Lung (tissue), 12 donors: ENCODE measurements around the gene DOCK8. TPM values are rescaled to one million over a fixed set of nuclear protein-coding genes. Genes with fewer than 3 reads are reported as not detected.
"Not testable (repeated sequence)": the region's sequence is repeated elsewhere in the genome, so short reads cannot be mapped to it uniquely, and the experiment has no call there.

Source experiments
- ATAC-seq: fragments of 200-7000 bp; cut with Tn5 transposase; one replicate; pipeline ENCODE4 v1.9.1; 2020; ENCODE audit warnings: moderate number of reproducible peaks; ENCODE audit not compliant: insufficient read depth, low FRiP score
- DNase-seq, 3 donors: peaks; one replicate each; pipeline ENCODE4 v3.0.0-alpha.2; 2013 to 2017
- H3K27ac ChIP-seq, 2 donors: one replicate each; pipeline ENCODE4 v1.5.1; 2013; ENCODE audit warnings: mild to moderate bottlenecking in 2 of 2, moderate library complexity in 2 of 2, control low read depth in 1 of 2, inconsistent platforms in 1 of 2, low read depth in 1 of 2, low read length in 1 of 2
- H3K27me3 ChIP-seq, 3 donors: one replicate each; pipeline ENCODE4 v1.5.1; 2013; ENCODE audit warnings: low read length in 2 of 3; ENCODE audit not compliant: control insufficient read depth in 3 of 3, insufficient read depth in 3 of 3
- H3K36me3 ChIP-seq, 4 donors: one replicate each; pipeline ENCODE4 v1.5.1; 2013; ENCODE audit warnings: low read length in 4 of 4, mild to moderate bottlenecking in 1 of 4, moderate library complexity in 1 of 4; ENCODE audit not compliant: control insufficient read depth in 4 of 4, insufficient read depth in 4 of 4
- H3K4me1 ChIP-seq, 5 donors: one replicate each; pipeline ENCODE4 v1.5.1; 2013; ENCODE audit warnings: low read length in 5 of 5, mild to moderate bottlenecking in 2 of 5, moderate library complexity in 1 of 5; ENCODE audit not compliant: control insufficient read depth in 5 of 5, insufficient read depth in 5 of 5
- H3K4me3 ChIP-seq: one replicate; pipeline ENCODE4 v1.5.1; 2013; ENCODE audit warnings: mild to moderate bottlenecking, control low read depth, moderate library complexity
- H3K9ac ChIP-seq, 2 donors: one replicate each; pipeline ENCODE4 v1.5.1; 2013; ENCODE audit warnings: low read length in 2 of 2, control low read depth in 1 of 2; ENCODE audit not compliant: insufficient read depth in 1 of 2
- H3K9me3 ChIP-seq, 4 donors: one replicate each; pipeline ENCODE4 v1.5.1; 2013; ENCODE audit warnings: low read length in 3 of 4, mild to moderate bottlenecking in 1 of 4, moderate library complexity in 1 of 4; ENCODE audit not compliant: control insufficient read depth in 4 of 4, insufficient read depth in 3 of 4
- CTCF ChIP-seq: IDR thresholded peaks from 2 replicates; pipeline ENCODE4 v1.5.1; 2012; ENCODE audit warnings: mild to moderate bottlenecking; ENCODE audit errors: control extremely low read depth, extremely low read depth
- WGBS, 2 donors: extraction: QIAGEN DNeasy Blood & Tissue Kit; methylation state at CpG; one replicate each; pipeline ENCODE4 v1.1.7; 2013; 5-methylcytosine and 5-hydroxymethylcytosine counted together
- polyA plus RNA-seq, 2 donors: library from polyadenylated mRNA; stranded (reverse); fragments of 200-250 nt; gene quantifications; one replicate each; pipeline ENCODE4 v1.2.1, GENCODE V29; 2013
- total RNA-seq, 2 donors: library from RNA; depleted of rRNA in 1 of 2; stranded (reverse); fragments of >200 nt in 1 of 2; gene quantifications; one replicate each; pipeline ENCODE4 v1.2.1, GENCODE V29; 2014 to 2021
- donor health status: control.
- donor health status: control.
- donor health status: Bipolar disorder and iron deficiency.
- donor health status: healthy.
- donor health status: DM: yes; HTN: yes; CAD: no.

The DOCK8 gene
- total and polyA plus RNA-seq, 4 donors = 9.6 to 75.1 (median 27.3) TPM

DNA sequence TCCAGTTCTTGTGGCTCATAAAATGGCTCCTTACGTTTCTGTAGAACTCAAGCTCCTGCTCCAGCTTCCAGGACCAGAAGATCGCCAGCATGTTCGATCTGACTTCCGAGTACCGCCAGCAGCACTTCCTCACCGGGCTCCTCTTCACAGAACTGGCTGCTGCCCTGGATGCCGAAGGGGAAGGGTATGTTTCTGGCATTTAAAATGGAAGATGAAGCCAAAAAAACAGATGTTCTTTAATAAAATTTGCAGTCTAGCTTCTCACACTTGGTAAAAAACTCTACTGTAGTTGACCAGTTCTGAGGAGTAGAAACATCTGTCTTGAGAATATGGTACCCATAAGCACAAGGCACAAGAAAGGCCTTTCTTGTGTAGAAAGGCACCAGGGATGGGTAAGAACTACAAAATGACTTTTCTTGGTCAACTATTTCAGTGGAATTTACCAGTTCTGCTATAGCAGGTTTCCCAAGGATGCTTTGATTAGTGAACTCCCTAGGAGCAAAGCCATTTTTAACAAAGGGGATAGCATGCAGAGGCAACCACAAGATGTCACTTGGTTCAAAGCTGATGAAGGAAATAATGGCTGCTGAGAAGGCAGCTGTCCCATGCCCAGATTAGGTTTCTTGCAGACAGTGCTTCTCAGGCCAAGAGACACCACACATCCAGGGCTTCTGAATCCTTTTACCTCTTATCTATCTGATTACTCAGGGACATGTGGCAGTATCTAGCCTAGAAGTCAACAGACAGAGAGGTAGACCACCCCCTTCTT is 192.4 kb downstream of the DOCK8 start:
- no peak for TF ChIP-seq CTCF
- Histone ChIP-seq H3K9ac (no peak overlapping the region), H3K27ac (no peak overlapping the region), H3K27me3 (peaks cover 0 to 2% (median 0%) of the 10 kb centered on the region in 3 donors), H3K4me1 (peaks cover 0 to 5% (median 0%) of the 10 kb centered on the region in 5 donors), H3K36me3 (peaks cover 0 to 2% (median 0%) of the 10 kb centered on the region in 4 donors), H3K9me3 (no peaks in the 10 kb centered on the region), H3K4me3 (no peak overlapping the region)
- peak; percentile 53 to 80 (median 76) for DNase-seq
- 84 to 87% methylated on average over 7 of the region's 7 CpGs for WGBS, 2 donors
- no peak for ATAC-seq

GRCh38 chr9:409655-410054 is 195.0 kb downstream of the DOCK8 start:
- H3K36me3 ChIP-seq, H3K27ac ChIP-seq, H3K9me3 ChIP-seq, H3K27me3 ChIP-seq, ATAC-seq, H3K4me1 ChIP-seq, DNase-seq, H3K4me3 ChIP-seq, H3K9ac ChIP-seq: not testable (repeated sequence)
- WGBS, 2 donors = 92 to 95% methylated on average over 7 of the region's 7 CpGs

- ATAC-seq (no peak), DNase-seq (peak in 2 of 3 donors; percentile 31 to 56)
- Histone ChIP-seq H3K27me3 (no peaks in the 10 kb centered on the region), H3K9ac (no peak overlapping the region), H3K4me3 (no peak overlapping the region), H3K27ac (no peak overlapping the region), H3K4me1 (peaks cover 0 to 17% (median 6%) of the 10 kb centered on the region in 5 donors), H3K36me3 (peaks cover 0 to 3% (median 0%) of the 10 kb centered on the region in 4 donors), H3K9me3 (no peaks in the 10 kb centered on the region)
- WGBS, 2 donors = 70 to 83% methylated on average over 5 of the region's 5 CpGs
- TF ChIP-seq CTCF = no peak
These were observed 199.9 kb downstream of the DOCK8 start for GRCh38 chr9:414595-414994.

DNA sequence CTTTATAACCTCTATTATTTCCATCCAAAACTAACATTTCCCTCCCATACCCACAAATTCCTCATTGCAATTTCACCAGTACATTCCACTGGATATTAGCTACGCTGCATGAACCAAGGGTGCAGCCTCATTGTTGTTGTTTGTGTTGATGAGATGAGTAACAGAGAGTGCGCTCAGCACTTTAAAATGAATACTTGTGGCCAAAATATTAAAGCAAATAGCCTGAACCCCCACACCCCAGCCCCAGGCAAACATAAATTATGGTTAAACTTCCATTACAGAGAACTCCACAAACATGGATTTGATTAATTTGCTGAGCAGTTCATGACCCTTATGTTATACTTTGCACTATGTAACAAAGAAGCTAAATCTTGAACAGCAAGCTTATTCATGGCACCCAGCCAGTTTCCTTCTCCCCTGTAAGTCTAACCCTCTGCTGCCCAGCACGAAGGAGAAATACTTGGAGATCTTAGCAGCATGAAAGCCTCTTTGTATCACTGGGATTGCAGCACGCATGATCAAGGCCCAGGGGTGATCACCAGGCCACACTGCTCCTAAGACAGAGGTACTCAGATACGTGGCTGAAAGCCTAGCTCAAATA is 205.0 kb downstream of the DOCK8 start:
- H3K9me3 ChIP-seq = no peaks in the 10 kb centered on the region
- no peak overlapping the region for H3K9ac ChIP-seq
- H3K27ac ChIP-seq = no peak overlapping the region
- no peak overlapping the region for H3K4me3 ChIP-seq
- no peaks in the 10 kb centered on the region for H3K27me3 ChIP-seq
- peaks cover 0 to 15% (median 12%) of the 10 kb centered on the region in 5 donors for H3K4me1 ChIP-seq
- no peak for TF ChIP-seq CTCF
- ATAC-seq (no peak), DNase-seq (peak; percentile 59 to 87 (median 72))
- peaks cover 0 to 6% (median 0%) of the 10 kb centered on the region in 4 donors for H3K36me3 ChIP-seq
- 79 to 87% methylated on average over 5 of the region's 5 CpGs for WGBS, 2 donors
